Endothelial cell (in vitro differentiated cells): Measurements from ENCODE around the gene SCNN1A. TPM values are rescaled to one million over a fixed set of nuclear protein-coding genes. Genes with fewer than 3 reads are reported as not detected.

Experiments
- DNase-seq: peaks from one replicate; pipeline ENCODE4 v3.0.0; 2021; ENCODE audit warnings: low spot score
- H3K27ac Mint-ChIP-seq: one replicate; pipeline ENCODE4 v1.8.0; 2021; ENCODE audit warnings: mixed read lengths, inconsistent platforms; ENCODE audit not compliant: unreplicated experiment
- H3K27me3 Mint-ChIP-seq: one replicate; pipeline ENCODE4 v1.8.0; 2021; ENCODE audit warnings: mild to moderate bottlenecking, moderate library complexity, mixed read lengths, inconsistent platforms; ENCODE audit not compliant: unreplicated experiment
- H3K36me3 Mint-ChIP-seq: one replicate; pipeline ENCODE4 v1.8.0; 2021; ENCODE audit warnings: mild to moderate bottlenecking, low read depth, mixed read lengths, inconsistent platforms; ENCODE audit not compliant: unreplicated experiment
- H3K4me1 Mint-ChIP-seq: one replicate; pipeline ENCODE4 v1.8.0; 2021; ENCODE audit warnings: mild to moderate bottlenecking, mixed read lengths, inconsistent platforms; ENCODE audit not compliant: unreplicated experiment
- H3K4me3 Mint-ChIP-seq: one replicate; pipeline ENCODE4 v1.8.0; 2021; ENCODE audit warnings: mild to moderate bottlenecking, mixed read lengths, inconsistent platforms; ENCODE audit not compliant: unreplicated experiment
- H3K9me3 Mint-ChIP-seq: one replicate; pipeline ENCODE4 v1.8.0; 2021; ENCODE audit warnings: mixed read lengths, inconsistent platforms; ENCODE audit not compliant: unreplicated experiment
- total RNA-seq: library from RNA; stranded (reverse); fragmentation: NEBNext Ultra II Directional; extraction: Animal tissue kit (Norgen Biotek cat#: 25700); gene quantifications from one replicate; pipeline ENCODE4 v1.2.1, GENCODE V29; 2021; ENCODE audit not compliant: unreplicated experiment
- TF ChIP-seq, protein P1 (sequence below): fragments of 200-600 bp; sonication (generic); IDR thresholded peaks from one replicate; pipeline ENCODE4 v1.5.0; 2021; ENCODE audit warnings: antibody characterized with exemption; ENCODE audit not compliant: unreplicated experiment

SCNN1A gene
- total RNA-seq, 1 donor from 2014 or later, result 2.2 TPM

GRCh38 chr12:6328045-6328779, 47.2 kb downstream of the SCNN1A start:
- peaks cover 15% of the 10 kb centered on the region for H3K27me3 Mint-ChIP-seq
- no peak for DNase-seq
- no peak overlapping the region for H3K4me3 Mint-ChIP-seq
- H3K27ac Mint-ChIP-seq, result no peak overlapping the region
- no peaks in the 10 kb centered on the region for H3K9me3 Mint-ChIP-seq
- H3K4me1 Mint-ChIP-seq, result peaks cover 41% of the 10 kb centered on the region
- TF ChIP-seq, protein P1, sequence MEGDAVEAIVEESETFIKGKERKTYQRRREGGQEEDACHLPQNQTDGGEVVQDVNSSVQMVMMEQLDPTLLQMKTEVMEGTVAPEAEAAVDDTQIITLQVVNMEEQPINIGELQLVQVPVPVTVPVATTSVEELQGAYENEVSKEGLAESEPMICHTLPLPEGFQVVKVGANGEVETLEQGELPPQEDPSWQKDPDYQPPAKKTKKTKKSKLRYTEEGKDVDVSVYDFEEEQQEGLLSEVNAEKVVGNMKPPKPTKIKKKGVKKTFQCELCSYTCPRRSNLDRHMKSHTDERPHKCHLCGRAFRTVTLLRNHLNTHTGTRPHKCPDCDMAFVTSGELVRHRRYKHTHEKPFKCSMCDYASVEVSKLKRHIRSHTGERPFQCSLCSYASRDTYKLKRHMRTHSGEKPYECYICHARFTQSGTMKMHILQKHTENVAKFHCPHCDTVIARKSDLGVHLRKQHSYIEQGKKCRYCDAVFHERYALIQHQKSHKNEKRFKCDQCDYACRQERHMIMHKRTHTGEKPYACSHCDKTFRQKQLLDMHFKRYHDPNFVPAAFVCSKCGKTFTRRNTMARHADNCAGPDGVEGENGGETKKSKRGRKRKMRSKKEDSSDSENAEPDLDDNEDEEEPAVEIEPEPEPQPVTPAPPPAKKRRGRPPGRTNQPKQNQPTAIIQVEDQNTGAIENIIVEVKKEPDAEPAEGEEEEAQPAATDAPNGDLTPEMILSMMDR, result no peak
- H3K36me3 Mint-ChIP-seq, result peaks cover 26% of the 10 kb centered on the region

DNA sequence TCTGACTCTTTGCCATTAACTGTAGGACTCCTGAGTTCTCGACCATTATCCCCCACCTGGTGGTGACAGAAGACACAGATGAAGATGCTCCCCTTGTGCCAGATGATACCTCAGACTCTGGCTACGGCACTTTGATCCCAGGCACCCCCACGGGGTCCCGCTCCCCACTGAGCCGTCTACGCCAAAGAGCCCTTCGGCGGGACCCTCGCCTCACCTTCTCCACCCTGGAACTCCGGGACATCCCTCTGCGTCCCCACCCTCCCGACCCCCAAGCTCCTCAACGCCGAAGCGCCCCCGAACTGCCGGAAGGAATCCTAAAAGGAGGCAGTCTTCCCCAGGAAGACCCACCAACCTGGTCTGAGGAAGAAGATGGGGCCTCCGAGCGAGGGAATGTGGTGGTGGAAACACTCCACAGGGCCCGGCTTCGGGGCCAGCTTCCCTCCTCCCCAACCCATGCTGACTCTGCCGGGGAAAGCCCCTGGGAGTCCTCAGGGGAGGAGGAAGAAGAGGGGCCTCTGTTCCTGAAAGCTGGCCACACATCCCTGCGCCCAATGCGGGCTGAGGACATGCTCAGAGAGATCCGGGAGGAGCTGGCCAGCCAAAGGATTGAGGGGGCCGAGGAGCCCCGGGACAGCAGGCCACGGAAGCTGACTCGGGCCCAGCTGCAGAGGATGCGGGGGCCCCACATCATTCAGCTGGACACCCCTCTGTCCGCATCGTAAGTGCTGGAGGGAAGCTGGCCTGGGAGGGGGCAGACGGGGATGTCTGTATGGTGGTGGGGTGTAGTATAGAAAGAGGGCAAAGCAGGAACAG, 47.9 kb downstream of the SCNN1A start:
- H3K4me3 Mint-ChIP-seq, result no peak overlapping the region
- peaks cover 42% of the 10 kb centered on the region for H3K4me1 Mint-ChIP-seq
- H3K27ac Mint-ChIP-seq, result peak overlapping the region; percentile 46
- no peaks in the 10 kb centered on the region for H3K9me3 Mint-ChIP-seq
- H3K36me3 Mint-ChIP-seq, result peaks cover 19% of the 10 kb centered on the region
- peaks cover 17% of the 10 kb centered on the region for H3K27me3 Mint-ChIP-seq
- TF ChIP-seq, protein P1, result no peak
- no peak for DNase-seq

DNA sequence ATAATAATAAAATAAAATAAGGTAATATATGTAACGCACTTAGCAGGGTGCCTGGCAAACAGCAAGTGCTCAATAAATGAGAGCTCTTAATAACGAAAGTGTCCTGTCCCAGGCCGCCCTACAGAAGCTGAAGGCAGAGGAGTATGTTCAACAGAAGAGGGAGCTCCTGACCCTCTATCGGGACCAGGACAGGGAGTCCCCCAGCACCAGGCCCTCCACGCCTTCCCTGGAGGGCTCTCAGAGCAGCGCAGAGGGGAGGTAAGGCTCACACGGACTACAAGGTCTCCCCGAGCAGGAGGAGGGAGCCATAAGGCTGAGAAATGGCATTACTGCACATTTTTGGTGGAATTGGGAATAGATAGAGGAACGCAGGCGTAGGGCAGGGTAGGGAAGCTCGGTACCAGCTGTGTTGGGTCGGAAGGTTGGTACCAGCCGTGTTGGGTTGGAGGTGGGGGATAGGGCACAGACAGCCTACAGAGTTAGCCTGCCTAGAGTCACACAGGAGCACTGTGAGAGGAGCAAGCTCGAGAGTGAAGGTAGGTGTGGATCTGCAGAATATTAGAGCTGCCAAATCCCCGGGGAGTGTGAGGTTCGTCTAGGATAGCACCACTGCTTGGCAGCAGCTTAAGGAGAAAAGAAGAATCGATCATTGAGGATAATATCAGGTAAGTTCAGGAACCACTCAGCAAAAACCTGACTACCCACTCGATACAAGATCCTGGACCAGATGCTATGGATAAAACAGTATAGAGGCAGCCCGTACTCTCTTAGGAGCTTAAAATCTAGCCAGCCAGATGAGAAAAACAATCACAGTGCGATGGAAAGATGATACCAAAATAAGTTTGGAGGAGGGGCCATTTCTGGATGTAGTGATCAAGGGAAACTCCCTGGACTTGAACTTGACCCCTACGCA, 48.8 kb downstream of the SCNN1A start:
- DNase-seq, result peak; percentile 51
- H3K27me3 Mint-ChIP-seq, result peaks cover 17% of the 10 kb centered on the region
- H3K4me3 Mint-ChIP-seq, result peak overlapping the region; percentile 45
- peak overlapping the region; percentile 46 for H3K27ac Mint-ChIP-seq
- TF ChIP-seq, protein P1, result no peak
- no peaks in the 10 kb centered on the region for H3K9me3 Mint-ChIP-seq
- peaks cover 49% of the 10 kb centered on the region for H3K4me1 Mint-ChIP-seq
- peaks cover 18% of the 10 kb centered on the region for H3K36me3 Mint-ChIP-seq

DNA sequence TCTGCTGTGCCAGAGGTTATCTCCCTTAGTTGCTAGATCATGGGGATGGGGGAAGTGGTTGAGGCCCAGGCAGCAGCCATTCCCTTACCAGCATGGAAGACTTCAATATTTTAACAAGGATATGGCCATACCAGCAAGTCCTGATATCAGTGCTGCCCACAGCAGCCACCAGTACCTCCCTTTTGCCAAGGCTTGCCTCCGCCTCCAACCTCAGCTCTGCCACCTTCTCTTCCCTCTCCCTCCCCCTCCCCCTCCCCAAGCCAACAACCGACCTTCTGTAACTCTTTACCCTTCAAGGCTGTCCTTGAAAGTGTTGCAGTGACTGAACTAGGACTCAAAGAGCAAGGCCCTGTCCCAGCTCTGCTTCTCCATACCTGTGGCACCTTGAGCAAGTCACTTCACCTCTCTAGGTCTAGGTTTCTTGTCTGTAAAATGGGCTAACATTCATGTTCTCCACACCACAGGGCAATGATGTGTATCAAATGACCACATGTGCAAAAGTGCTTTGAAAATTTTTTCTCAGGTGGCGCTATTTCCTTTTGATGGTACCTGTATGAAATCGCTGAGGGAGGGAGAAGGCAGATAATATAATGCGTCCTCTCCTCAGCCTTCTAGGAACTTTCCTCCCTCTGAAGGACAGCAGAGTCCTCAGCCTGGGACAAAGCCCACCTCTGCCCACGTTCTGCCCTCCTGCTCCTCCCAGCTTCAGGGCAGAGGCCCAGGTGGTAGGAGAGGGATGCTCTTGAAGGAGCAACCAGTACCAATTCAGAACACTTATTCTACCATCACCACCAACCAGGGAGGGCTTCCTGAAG, 50.2 kb downstream of the SCNN1A start:
- TF ChIP-seq, protein P1, result no peak
- Mint-ChIP-seq H3K36me3 (peaks cover 10% of the 10 kb centered on the region), H3K27ac (peak overlapping the region; percentile 98), H3K4me3 (peak overlapping the region; percentile 39), H3K9me3 (no peaks in the 10 kb centered on the region), H3K27me3 (peaks cover 19% of the 10 kb centered on the region), H3K4me1 (peaks cover 61% of the 10 kb centered on the region)
- DNase-seq, result no peak
